ENCODE measurements around the gene MYO1B.

Gene MYO1B

DNA sequence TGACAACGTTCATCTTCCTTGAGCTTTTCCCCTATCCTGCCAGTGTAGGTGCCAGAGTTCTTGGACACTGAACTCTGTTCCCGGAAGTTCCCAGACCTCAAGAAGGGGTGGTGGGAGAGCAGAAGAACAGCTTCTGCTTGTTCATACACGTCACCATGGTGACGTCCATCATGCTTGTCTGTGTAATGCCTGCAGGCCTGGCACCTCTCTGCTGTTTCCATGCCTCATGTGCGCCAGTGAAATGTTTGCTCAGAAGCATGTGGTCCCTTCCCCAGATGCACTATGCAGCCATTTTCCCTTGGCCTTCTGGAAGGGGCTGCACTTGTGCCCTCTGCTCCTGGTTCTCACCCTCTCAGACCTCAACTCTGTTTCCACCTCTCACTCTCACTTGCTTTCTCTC is 221.9 kb downstream of the MYO1B start:
- no peaks in the 10 kb centered on the region for H3K36me3 ChIP-seq (ENCODE audit: insufficient read depth)
- no peaks in the 10 kb centered on the region for H3K79me2 ChIP-seq (ENCODE audit: insufficient read depth, low read depth)
- H3K27ac ChIP-seq = no peak overlapping the region
- H3K27me3 ChIP-seq (ENCODE audit: insufficient read depth, low read depth) = no peaks in the 10 kb centered on the region
- no peak overlapping the region for H2AFZ ChIP-seq (ENCODE audit: low read depth)
- no peak overlapping the region for H3K4me3 ChIP-seq (IDR thresholded peaks at IDR 0.05; ENCODE audit: insufficient read depth, low read depth, low read length)
- H4K20me1 ChIP-seq (ENCODE audit: insufficient read depth) = no peaks in the 10 kb centered on the region
- no peak overlapping the region for H3K4me2 ChIP-seq
- H3K4me1 ChIP-seq (ENCODE audit: low read depth, poor library complexity, severe bottlenecking) = no peaks in the 10 kb centered on the region
- TF ChIP-seq, protein P1, sequence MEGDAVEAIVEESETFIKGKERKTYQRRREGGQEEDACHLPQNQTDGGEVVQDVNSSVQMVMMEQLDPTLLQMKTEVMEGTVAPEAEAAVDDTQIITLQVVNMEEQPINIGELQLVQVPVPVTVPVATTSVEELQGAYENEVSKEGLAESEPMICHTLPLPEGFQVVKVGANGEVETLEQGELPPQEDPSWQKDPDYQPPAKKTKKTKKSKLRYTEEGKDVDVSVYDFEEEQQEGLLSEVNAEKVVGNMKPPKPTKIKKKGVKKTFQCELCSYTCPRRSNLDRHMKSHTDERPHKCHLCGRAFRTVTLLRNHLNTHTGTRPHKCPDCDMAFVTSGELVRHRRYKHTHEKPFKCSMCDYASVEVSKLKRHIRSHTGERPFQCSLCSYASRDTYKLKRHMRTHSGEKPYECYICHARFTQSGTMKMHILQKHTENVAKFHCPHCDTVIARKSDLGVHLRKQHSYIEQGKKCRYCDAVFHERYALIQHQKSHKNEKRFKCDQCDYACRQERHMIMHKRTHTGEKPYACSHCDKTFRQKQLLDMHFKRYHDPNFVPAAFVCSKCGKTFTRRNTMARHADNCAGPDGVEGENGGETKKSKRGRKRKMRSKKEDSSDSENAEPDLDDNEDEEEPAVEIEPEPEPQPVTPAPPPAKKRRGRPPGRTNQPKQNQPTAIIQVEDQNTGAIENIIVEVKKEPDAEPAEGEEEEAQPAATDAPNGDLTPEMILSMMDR (conservative IDR thresholded peaks at IDR 0.05; ENCODE audit: low read depth, low read length) = no peak
- no peak overlapping the region for H3K9ac ChIP-seq

DNA sequence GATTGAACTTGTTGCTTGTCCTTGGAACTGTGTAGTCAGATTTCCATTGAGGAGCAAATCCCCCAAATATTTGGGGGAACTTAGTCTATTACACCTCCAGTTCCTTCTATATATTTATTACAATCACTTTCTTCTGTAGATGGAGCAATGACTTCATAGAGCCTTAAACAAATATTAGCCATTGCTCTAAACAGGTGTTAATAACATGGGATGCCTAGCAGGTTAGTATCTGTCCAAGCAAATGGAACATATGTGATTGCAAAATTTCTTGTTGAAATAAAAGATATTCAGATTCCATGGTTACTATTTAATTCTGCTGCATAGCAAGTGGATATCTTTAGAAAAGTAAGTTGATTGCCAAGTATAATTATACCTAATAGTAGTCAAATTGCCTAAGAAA is 225.1 kb downstream of the MYO1B start:
- H3K4me2 ChIP-seq = no peak overlapping the region
- no peaks in the 10 kb centered on the region for H3K36me3 ChIP-seq (ENCODE audit: insufficient read depth)
- TF ChIP-seq, protein P1 (conservative IDR thresholded peaks at IDR 0.05; ENCODE audit: low read depth, low read length) = no peak

DNA sequence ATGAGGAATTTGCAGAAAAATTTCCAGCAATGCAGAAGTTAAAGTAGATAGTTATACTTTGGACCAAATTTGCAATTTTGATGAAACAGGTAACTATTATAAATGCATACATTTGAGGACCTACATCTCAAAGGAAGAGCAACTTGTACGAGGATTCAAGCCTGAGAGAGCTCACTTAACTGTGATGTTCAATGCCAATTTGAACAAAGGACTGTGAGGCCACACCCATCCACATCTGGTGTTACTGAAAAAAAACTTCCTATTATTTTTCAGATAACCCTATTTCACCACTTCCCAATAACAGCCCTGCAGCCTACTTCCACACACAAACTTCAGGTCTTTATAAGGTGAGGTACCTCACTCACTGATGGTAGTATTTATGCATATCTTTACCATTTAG is 229.3 kb downstream of the MYO1B start:
- Histone ChIP-seq H3K27me3 (ENCODE audit: insufficient read depth, low read depth) (no peaks in the 10 kb centered on the region), H3K4me2 (no peak overlapping the region), H3K4me1 (ENCODE audit: low read depth, poor library complexity, severe bottlenecking) (no peaks in the 10 kb centered on the region), H3K4me3 (IDR thresholded peaks at IDR 0.05; ENCODE audit: insufficient read depth, low read depth, low read length) (no peak overlapping the region), H4K20me1 (ENCODE audit: insufficient read depth) (no peaks in the 10 kb centered on the region), H2AFZ (ENCODE audit: low read depth) (no peak overlapping the region), H3K36me3 (ENCODE audit: insufficient read depth) (no peaks in the 10 kb centered on the region), H3K27ac (no peak overlapping the region), H3K79me2 (ENCODE audit: insufficient read depth, low read depth) (no peaks in the 10 kb centered on the region), H3K9ac (no peak overlapping the region)
- TF ChIP-seq, protein P1 (conservative IDR thresholded peaks at IDR 0.05; ENCODE audit: low read depth, low read length) = no peak

More for the DNA sequence above, 225.1 kb downstream of the MYO1B start:
- Histone ChIP-seq H2AFZ (ENCODE audit: low read depth) (no peak overlapping the region), H3K4me1 (ENCODE audit: low read depth, poor library complexity, severe bottlenecking) (no peaks in the 10 kb centered on the region), H3K79me2 (ENCODE audit: insufficient read depth, low read depth) (no peaks in the 10 kb centered on the region), H4K20me1 (ENCODE audit: insufficient read depth) (no peaks in the 10 kb centered on the region), H3K27me3 (ENCODE audit: insufficient read depth, low read depth) (no peaks in the 10 kb centered on the region), H3K9ac (no peak overlapping the region), H3K27ac (no peak overlapping the region), H3K4me3 (IDR thresholded peaks at IDR 0.05; ENCODE audit: insufficient read depth, low read depth, low read length) (no peak overlapping the region)

Data from KMS-11 (cell line).